Keratinocyte (primary cell): ENCODE data around the gene MPPED1. TPM values are rescaled to one million over a fixed set of nuclear protein-coding genes. Genes with fewer than 3 reads are reported as not detected.

Experiments used
- DNase-seq: peaks from one replicate; pipeline ENCODE4 v3.0.0-alpha.2; 2011; ENCODE audit warnings: low read depth, missing footprints, low spot score
- FAIRE-seq: peaks from 2 replicates; lab custom pipeline; 2011; peaks lifted over from hg19 to GRCh38; lab: Jason Lieb, UNC
- H2AFZ ChIP-seq: 2 replicates; pipeline ENCODE4 v1.6.0; 2012; ENCODE audit warnings: low read length, control low read depth, inconsistent platforms; ENCODE audit not compliant: control insufficient read depth
- H3K27ac ChIP-seq: 2 replicates; pipeline ENCODE4 v1.5.1; 2011; ENCODE audit warnings: low read length; ENCODE audit not compliant: control insufficient read depth, insufficient read depth
- H3K27me3 ChIP-seq: 3 replicates; pipeline ENCODE4 v1.6.0; 2011; ENCODE audit warnings: low read length; ENCODE audit not compliant: control insufficient read depth, insufficient read depth; ENCODE audit errors: extremely low read depth
- H3K36me3 ChIP-seq, 2 experiments: 2 replicates in 1 of 2; 3 replicates in 1 of 2; pipeline ENCODE4 v1.5.1; 2011; ENCODE audit warnings: low read length in 2 of 2, mild to moderate bottlenecking in 1 of 2; ENCODE audit not compliant: control insufficient read depth in 2 of 2, insufficient read depth in 2 of 2; ENCODE audit errors: extremely low read depth in 1 of 2
- H3K4me1 ChIP-seq: 3 replicates; pipeline ENCODE4 v1.5.1; 2011; ENCODE audit warnings: low read length; ENCODE audit not compliant: control insufficient read depth, insufficient read depth; ENCODE audit errors: extremely low read depth
- H3K4me2 ChIP-seq: 3 replicates; pipeline ENCODE4 v1.6.0; 2011; ENCODE audit warnings: low read depth, low read length; ENCODE audit not compliant: control insufficient read depth, insufficient read depth; ENCODE audit errors: extremely low read depth
- H3K4me3 ChIP-seq, 3 experiments: fragments of 200-600 bp in 1 of 3; sonication (generic) in 1 of 3; 2 replicates in 2 of 3; 3 replicates in 1 of 3; pipeline ENCODE4 v1.5.1; 2011 to 2016; ENCODE audit warnings: low read length in 3 of 3, mild to moderate bottlenecking in 3 of 3, control low read depth in 2 of 3, inconsistent platforms in 1 of 3, low read depth in 1 of 3, mixed read lengths in 1 of 3, mixed run types in 1 of 3, moderate library complexity in 1 of 3; ENCODE audit not compliant: control insufficient read depth in 2 of 3, insufficient read depth in 2 of 3; ENCODE audit errors: extremely low read depth in 1 of 3
- H3K79me2 ChIP-seq: 2 replicates; pipeline ENCODE4 v1.6.0; 2012; ENCODE audit warnings: low read length; ENCODE audit not compliant: control insufficient read depth, insufficient read depth
- H3K9ac ChIP-seq: 3 replicates; pipeline ENCODE4 v1.6.0; 2011; ENCODE audit warnings: low read length; ENCODE audit not compliant: control insufficient read depth, insufficient read depth; ENCODE audit errors: extremely low read depth
- H3K9me1 ChIP-seq: 3 replicates; pipeline ENCODE4 v1.6.0; 2011; ENCODE audit warnings: low read length; ENCODE audit not compliant: control insufficient read depth, insufficient read depth; ENCODE audit errors: extremely low read depth
- H3K9me3 ChIP-seq: 2 replicates; pipeline ENCODE4 v1.5.1; 2012; ENCODE audit warnings: low read depth, low read length; ENCODE audit not compliant: control insufficient read depth
- H4K20me1 ChIP-seq: 3 replicates; pipeline ENCODE4 v1.6.0; 2011; ENCODE audit warnings: low read length; ENCODE audit not compliant: control insufficient read depth, insufficient read depth; ENCODE audit errors: extremely low read depth
- EZH2 ChIP-seq: IDR thresholded peaks from one replicate; pipeline ENCODE4 v1.6.1; 2012; ENCODE audit warnings: inconsistent platforms, mild to moderate bottlenecking, low read length, moderate library complexity
- dilution Hi-C: fragments of 300-500 bp; cut with MboI; formaldehyde crosslinking; loops from one replicate; pipeline ENCODE4 v1.7.0; 2020; ENCODE audit warnings: low sequenced_read_pairs; ENCODE audit not compliant: extremely low pct_ligation_motif_present
- polyA plus RNA-seq, 5 experiments: library from polyadenylated mRNA; depleted of rRNA in 3 of 5; stranded (reverse) in 3 of 5; stranded (forward) in 1 of 5; unstranded in 1 of 5; fragments of >200 nt; gene quantifications; 1 replicate in 1 of 5; 2 replicates in 3 of 5; 3 replicates in 1 of 5; pipeline versions ENCODE4 v1.2.1 to v1.2.3, GENCODE V29; 2011 to 2012; ENCODE audit warnings: missing spikeins in 2 of 5, low read depth in 1 of 5, low replicate concordance in 1 of 5
- TF ChIP-seq, protein P1 (sequence below), 3 experiments: IDR thresholded peaks in 1 of 3; conservative IDR thresholded peaks in 1 of 3; optimal IDR thresholded peaks in 1 of 3; 2 replicates in 2 of 3; 3 replicates in 1 of 3; pipeline versions ENCODE3 to v1.5.1; 2011; ENCODE audit warnings: low read length in 3 of 3, mild to moderate bottlenecking in 3 of 3, moderate library complexity in 2 of 3, control low read depth in 1 of 3, inconsistent platforms in 1 of 3; ENCODE audit not compliant: insufficient read depth in 2 of 3; ENCODE audit errors: extremely low read depth in 1 of 3

The MPPED1 gene
- polyA plus RNA-seq, 1 donor (not counting 4 experiments of a cell fraction or from before 2014, with no cell fraction given): not detected

DNA sequence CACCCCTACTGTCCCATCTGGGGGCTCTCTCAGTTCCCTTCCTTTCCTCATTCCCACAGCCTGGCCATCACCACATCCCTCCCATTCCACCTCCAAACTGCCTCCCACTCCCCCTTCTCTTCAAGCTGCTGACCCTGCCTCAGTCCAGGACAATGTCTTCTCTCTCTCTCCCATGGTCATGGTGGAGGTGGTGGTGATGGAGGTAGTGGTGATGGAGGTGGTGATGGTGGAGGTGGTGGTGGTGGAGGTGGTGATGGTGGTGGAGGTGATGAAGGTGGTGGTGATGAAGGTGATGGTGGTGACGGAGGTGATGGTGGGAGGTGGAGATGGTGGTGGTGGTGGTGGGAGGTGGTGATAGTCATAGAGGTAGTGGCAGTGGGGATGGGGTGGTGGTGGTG, 87.0 kb downstream of the MPPED1 start:
- Histone ChIP-seq H4K20me1 (no peaks in the 10 kb centered on the region), H3K36me3 (no peaks in the 10 kb centered on the region), H3K4me2 (no peak overlapping the region), H3K27me3 (no peaks in the 10 kb centered on the region), H3K27ac (no peak overlapping the region), H2AFZ (no peak overlapping the region), H3K4me3 (no peak overlapping the region), H3K9me1 (no peaks in the 10 kb centered on the region), H3K9ac (no peak overlapping the region), H3K79me2 (no peaks in the 10 kb centered on the region), H3K9me3 (no peaks in the 10 kb centered on the region), H3K4me1 (no peaks in the 10 kb centered on the region)
- DNase-seq: no peak
- no peak for TF ChIP-seq EZH2
- TF ChIP-seq, protein P1, sequence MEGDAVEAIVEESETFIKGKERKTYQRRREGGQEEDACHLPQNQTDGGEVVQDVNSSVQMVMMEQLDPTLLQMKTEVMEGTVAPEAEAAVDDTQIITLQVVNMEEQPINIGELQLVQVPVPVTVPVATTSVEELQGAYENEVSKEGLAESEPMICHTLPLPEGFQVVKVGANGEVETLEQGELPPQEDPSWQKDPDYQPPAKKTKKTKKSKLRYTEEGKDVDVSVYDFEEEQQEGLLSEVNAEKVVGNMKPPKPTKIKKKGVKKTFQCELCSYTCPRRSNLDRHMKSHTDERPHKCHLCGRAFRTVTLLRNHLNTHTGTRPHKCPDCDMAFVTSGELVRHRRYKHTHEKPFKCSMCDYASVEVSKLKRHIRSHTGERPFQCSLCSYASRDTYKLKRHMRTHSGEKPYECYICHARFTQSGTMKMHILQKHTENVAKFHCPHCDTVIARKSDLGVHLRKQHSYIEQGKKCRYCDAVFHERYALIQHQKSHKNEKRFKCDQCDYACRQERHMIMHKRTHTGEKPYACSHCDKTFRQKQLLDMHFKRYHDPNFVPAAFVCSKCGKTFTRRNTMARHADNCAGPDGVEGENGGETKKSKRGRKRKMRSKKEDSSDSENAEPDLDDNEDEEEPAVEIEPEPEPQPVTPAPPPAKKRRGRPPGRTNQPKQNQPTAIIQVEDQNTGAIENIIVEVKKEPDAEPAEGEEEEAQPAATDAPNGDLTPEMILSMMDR (optimal IDR thresholded peaks at IDR 0.05 in 1 of 3, IDR thresholded peaks at IDR 0.05 in 1 of 3, conservative IDR thresholded peaks at IDR 0.05 in 1 of 3; ENCODE audit: extremely low read depth in 1 of 3, insufficient read depth in 2 of 3, low read length in 3 of 3): no peak
- no peak for FAIRE-seq
- dilution Hi-C loops: no loop called here

DNA sequence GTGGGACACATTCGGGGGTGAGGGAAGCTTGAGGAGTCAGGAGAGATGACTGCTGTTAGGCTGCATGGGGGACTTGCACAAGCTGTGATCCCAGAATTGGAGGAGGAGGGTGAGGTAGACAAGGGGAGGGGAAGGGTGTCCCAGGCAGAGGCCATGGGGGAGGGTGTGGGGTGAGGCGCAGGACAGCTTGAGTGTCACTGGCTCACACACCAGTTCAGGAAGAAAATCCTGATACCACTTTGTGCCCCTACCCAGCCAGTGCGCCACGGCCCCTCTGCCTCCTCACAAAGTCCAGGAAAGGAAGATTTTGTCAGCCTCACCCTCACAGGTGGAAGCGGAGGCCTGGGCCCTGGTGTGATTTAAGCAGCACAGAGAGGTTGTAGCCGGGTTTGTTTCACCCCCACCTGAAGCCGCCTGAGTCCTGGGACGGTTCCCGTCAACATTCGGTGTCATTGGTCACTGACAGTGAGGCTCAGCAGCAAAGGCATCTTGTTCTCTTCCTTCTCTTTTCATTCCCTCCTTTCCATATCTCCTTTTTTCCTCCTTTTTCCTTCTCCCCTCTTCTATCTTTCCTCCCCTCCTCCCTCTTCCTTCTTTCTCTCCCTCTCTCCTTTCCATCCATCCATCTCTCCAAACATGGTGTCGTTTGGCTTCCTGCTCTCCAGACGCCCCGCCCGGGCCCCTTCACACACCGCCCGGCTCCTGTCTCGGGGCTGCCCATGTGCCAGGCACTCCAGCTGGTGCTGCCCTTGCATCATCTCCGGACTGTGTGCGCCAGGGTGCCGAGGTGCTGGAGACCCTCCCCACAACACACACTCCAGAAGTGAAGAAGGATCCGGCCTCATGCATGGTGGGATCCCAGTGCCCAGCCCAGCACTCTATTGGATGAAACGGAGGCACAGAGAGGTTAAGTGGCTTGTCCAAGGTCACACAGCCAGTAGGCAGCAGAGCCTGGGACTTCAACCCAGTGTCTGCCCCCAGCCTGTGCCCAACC, 89.3 kb downstream of the MPPED1 start:
- FAIRE-seq (no peak), DNase-seq (no peak)
- Histone ChIP-seq H3K9me1 (no peaks in the 10 kb centered on the region), H3K4me2 (no peak overlapping the region), H4K20me1 (no peaks in the 10 kb centered on the region), H3K4me1 (no peaks in the 10 kb centered on the region), H3K9ac (no peak overlapping the region), H3K36me3 (no peaks in the 10 kb centered on the region), H3K27me3 (no peaks in the 10 kb centered on the region), H3K79me2 (no peaks in the 10 kb centered on the region), H3K9me3 (no peaks in the 10 kb centered on the region), H3K4me3 (no peak overlapping the region), H2AFZ (no peak overlapping the region), H3K27ac (no peak overlapping the region)
- no peak for TF ChIP-seq EZH2
- TF ChIP-seq, protein P1 (optimal IDR thresholded peaks at IDR 0.05 in 1 of 3, IDR thresholded peaks at IDR 0.05 in 1 of 3, conservative IDR thresholded peaks at IDR 0.05 in 1 of 3; ENCODE audit: extremely low read depth in 1 of 3, insufficient read depth in 2 of 3, low read length in 3 of 3): no peak
- dilution Hi-C loops: no loop called here
